Measurements from ENCODE around the gene RARB. TPM values are rescaled to one million over a fixed set of nuclear protein-coding genes. Genes with fewer than 3 reads are reported as not detected.

RARB gene
- total RNA-seq, 1 donor: not detected

GRCh38 chr3:25567806-25568524, 139.9 kb downstream of the RARB start:
- no peaks in the 10 kb centered on the region for H3K4me1 ChIP-seq (ENCODE audit: insufficient read depth, low read length)
- H3K9me3 ChIP-seq (ENCODE audit: low read depth, low read length): no peaks in the 10 kb centered on the region
- no peak overlapping the region for H3K4me3 ChIP-seq (ENCODE audit: low read length)
- no peaks in the 10 kb centered on the region for H3K27me3 ChIP-seq (ENCODE audit: insufficient read depth, low read length)

GRCh38 chr3:25568525-25569078, 140.5 kb downstream of the RARB start:
- no peaks in the 10 kb centered on the region for H3K9me3 ChIP-seq (ENCODE audit: low read depth, low read length)
- no peak overlapping the region for H3K4me3 ChIP-seq (ENCODE audit: low read length)
- no peaks in the 10 kb centered on the region for H3K27me3 ChIP-seq (ENCODE audit: insufficient read depth, low read length)
- H3K4me1 ChIP-seq (ENCODE audit: insufficient read depth, low read length): no peaks in the 10 kb centered on the region

- H3K9me3 ChIP-seq (ENCODE audit: low read depth, low read length): no peaks in the 10 kb centered on the region
- no peaks in the 10 kb centered on the region for H3K4me1 ChIP-seq (ENCODE audit: insufficient read depth, low read length)
- H3K27me3 ChIP-seq (ENCODE audit: insufficient read depth, low read length): no peaks in the 10 kb centered on the region
Measured at GRCh38 chr3:25571285-25571684, 143.2 kb downstream of the RARB start.

GRCh38 chr3:25572336-25572735, 144.3 kb downstream of the RARB start:
- no peaks in the 10 kb centered on the region for H3K4me1 ChIP-seq (ENCODE audit: insufficient read depth, low read length)
- no peak overlapping the region for H3K4me3 ChIP-seq (ENCODE audit: low read length)

More at GRCh38 chr3:25571285-25571684, 143.2 kb downstream of the RARB start:
- H3K4me3 ChIP-seq (ENCODE audit: low read length): no peak overlapping the region

GRCh38 chr3:25572919-25573385, 144.9 kb downstream of the RARB start:
- H3K27me3 ChIP-seq (ENCODE audit: insufficient read depth, low read length): no peaks in the 10 kb centered on the region
- no peaks in the 10 kb centered on the region for H3K4me1 ChIP-seq (ENCODE audit: insufficient read depth, low read length)
- H3K4me3 ChIP-seq (ENCODE audit: low read length): no peak overlapping the region
- no peaks in the 10 kb centered on the region for H3K9me3 ChIP-seq (ENCODE audit: low read depth, low read length)

More at GRCh38 chr3:25572336-25572735, 144.3 kb downstream of the RARB start:
- H3K27me3 ChIP-seq (ENCODE audit: insufficient read depth, low read length): no peaks in the 10 kb centered on the region
- H3K9me3 ChIP-seq (ENCODE audit: low read depth, low read length): no peaks in the 10 kb centered on the region

GRCh38 chr3:25573386-25574171, 145.5 kb downstream of the RARB start:
- Histone ChIP-seq H3K4me3 (ENCODE audit: low read length) (no peak overlapping the region), H3K4me1 (ENCODE audit: insufficient read depth, low read length) (no peaks in the 10 kb centered on the region), H3K9me3 (ENCODE audit: low read depth, low read length) (no peaks in the 10 kb centered on the region), H3K27me3 (ENCODE audit: insufficient read depth, low read length) (no peaks in the 10 kb centered on the region)

GRCh38 chr3:25574172-25574765, 146.2 kb downstream of the RARB start:
- no peak overlapping the region for H3K4me3 ChIP-seq (ENCODE audit: low read length)
- no peaks in the 10 kb centered on the region for H3K4me1 ChIP-seq (ENCODE audit: insufficient read depth, low read length)
- no peaks in the 10 kb centered on the region for H3K9me3 ChIP-seq (ENCODE audit: low read depth, low read length)
- H3K27me3 ChIP-seq (ENCODE audit: insufficient read depth, low read length): no peaks in the 10 kb centered on the region

- Histone ChIP-seq H3K9me3 (ENCODE audit: low read depth, low read length) (no peaks in the 10 kb centered on the region), H3K4me3 (ENCODE audit: low read length) (no peak overlapping the region), H3K4me1 (ENCODE audit: insufficient read depth, low read length) (no peaks in the 10 kb centered on the region)
Measured at GRCh38 chr3:25575001-25575400, 146.9 kb downstream of the RARB start.

GRCh38 chr3:25576146-25576545, 148.1 kb downstream of the RARB start:
- no peaks in the 10 kb centered on the region for H3K27me3 ChIP-seq (ENCODE audit: insufficient read depth, low read length)
- no peaks in the 10 kb centered on the region for H3K4me1 ChIP-seq (ENCODE audit: insufficient read depth, low read length)
- no peak overlapping the region for H3K4me3 ChIP-seq (ENCODE audit: low read length)
- no peaks in the 10 kb centered on the region for H3K9me3 ChIP-seq (ENCODE audit: low read depth, low read length)

More at GRCh38 chr3:25575001-25575400, 146.9 kb downstream of the RARB start:
- H3K27me3 ChIP-seq (ENCODE audit: insufficient read depth, low read length): no peaks in the 10 kb centered on the region

GRCh38 chr3:25576831-25577454, 148.9 kb downstream of the RARB start:
- Histone ChIP-seq H3K4me1 (ENCODE audit: insufficient read depth, low read length) (no peaks in the 10 kb centered on the region), H3K4me3 (ENCODE audit: low read length) (no peak overlapping the region), H3K9me3 (ENCODE audit: low read depth, low read length) (no peaks in the 10 kb centered on the region), H3K27me3 (ENCODE audit: insufficient read depth, low read length) (no peaks in the 10 kb centered on the region)

- no peaks in the 10 kb centered on the region for H3K27me3 ChIP-seq (ENCODE audit: insufficient read depth, low read length)
- no peak overlapping the region for H3K4me3 ChIP-seq (ENCODE audit: low read length)
- H3K9me3 ChIP-seq (ENCODE audit: low read depth, low read length): no peaks in the 10 kb centered on the region
- no peaks in the 10 kb centered on the region for H3K4me1 ChIP-seq (ENCODE audit: insufficient read depth, low read length)
Measured at GRCh38 chr3:25578059-25578458, 150.0 kb downstream of the RARB start.

GRCh38 chr3:25580534-25580933, 152.5 kb downstream of the RARB start:
- Histone ChIP-seq H3K27me3 (ENCODE audit: insufficient read depth, low read length) (no peaks in the 10 kb centered on the region), H3K9me3 (ENCODE audit: low read depth, low read length) (no peaks in the 10 kb centered on the region), H3K4me3 (ENCODE audit: low read length) (no peak overlapping the region), H3K4me1 (ENCODE audit: insufficient read depth, low read length) (no peaks in the 10 kb centered on the region)

- H3K4me1 ChIP-seq (ENCODE audit: insufficient read depth, low read length): no peaks in the 10 kb centered on the region
- no peaks in the 10 kb centered on the region for H3K9me3 ChIP-seq (ENCODE audit: low read depth, low read length)
- no peak overlapping the region for H3K4me3 ChIP-seq (ENCODE audit: low read length)
- no peaks in the 10 kb centered on the region for H3K27me3 ChIP-seq (ENCODE audit: insufficient read depth, low read length)
Measured at GRCh38 chr3:25581335-25581734, 153.3 kb downstream of the RARB start.

GRCh38 chr3:25581823-25582222, 153.8 kb downstream of the RARB start:
- Histone ChIP-seq H3K4me3 (ENCODE audit: low read length) (no peak overlapping the region), H3K4me1 (ENCODE audit: insufficient read depth, low read length) (no peaks in the 10 kb centered on the region), H3K27me3 (ENCODE audit: insufficient read depth, low read length) (no peaks in the 10 kb centered on the region), H3K9me3 (ENCODE audit: low read depth, low read length) (no peaks in the 10 kb centered on the region)

- Histone ChIP-seq H3K9me3 (ENCODE audit: low read depth, low read length) (no peaks in the 10 kb centered on the region), H3K27me3 (ENCODE audit: insufficient read depth, low read length) (no peaks in the 10 kb centered on the region), H3K4me3 (ENCODE audit: low read length) (no peak overlapping the region), H3K4me1 (ENCODE audit: insufficient read depth, low read length) (no peaks in the 10 kb centered on the region)
Measured at GRCh38 chr3:25582242-25582641, 154.2 kb downstream of the RARB start.

All from mononuclear cell (primary cell).